Endothelial cell of umbilical vein (primary cell): Measurements from ENCODE around the gene ACADS. TPM values are rescaled to one million over a fixed set of nuclear protein-coding genes. Genes with fewer than 3 reads are reported as not detected.

Source experiments
- BruUV-seq: library from RNA; stranded (reverse); fragments of 400-500 nt; replicated peaks from 2 replicates; lab custom pipeline; 2021; lab: Mats Ljungman, UMichigan
- CTCF ChIA-PET: fragments of 300-600, 350-600 bp; sonication (Branson Sonifier 250); formaldehyde crosslinking; loops from one replicate; lab custom pipeline; 2021; ENCODE audit warnings: antibody characterized with exemption, inconsistent platforms; lab: Charles Lee
- POLR2A ChIA-PET: fragments of 300-600, 350-600 bp; sonication (Branson Sonifier 250); formaldehyde crosslinking; loops from one replicate; lab custom pipeline; 2021; ENCODE audit warnings: antibody characterized with exemption, inconsistent platforms; lab: Charles Lee
- DNase-seq: peaks from one replicate; pipeline ENCODE4 v3.0.0-alpha.2; 2011; ENCODE audit warnings: low read depth, low spot score
- FAIRE-seq: peaks from 2 replicates; lab custom pipeline; 2011; peaks lifted over from hg19 to GRCh38; lab: Jason Lieb, UNC
- H2AFZ ChIP-seq: 2 replicates; pipeline ENCODE4 v1.6.0; 2012; ENCODE audit warnings: low read depth, low read length, control low read depth, inconsistent platforms
- H3K27ac ChIP-seq: 2 replicates; pipeline ENCODE4 v1.5.1; 2011; ENCODE audit warnings: low read depth, mild to moderate bottlenecking, control low read depth, low read length, moderate library complexity; ENCODE audit not compliant: insufficient read depth
- H3K27me3 ChIP-seq, 2 experiments: 2 replicates each; pipeline versions ENCODE4 v1.6.0 to v1.6.1; 2011; ENCODE audit warnings: low read length in 2 of 2, mixed read lengths in 1 of 2; ENCODE audit not compliant: control insufficient read depth in 2 of 2, insufficient read depth in 2 of 2
- H3K36me3 ChIP-seq, 2 experiments: 2 replicates in 1 of 2; 3 replicates in 1 of 2; pipeline ENCODE4 v1.5.1; 2011; ENCODE audit warnings: low read length in 2 of 2, mild to moderate bottlenecking in 1 of 2, moderate library complexity in 1 of 2; ENCODE audit not compliant: control insufficient read depth in 2 of 2, insufficient read depth in 2 of 2; ENCODE audit errors: extremely low read depth in 1 of 2
- H3K4me1 ChIP-seq: 3 replicates; pipeline ENCODE4 v1.5.1; 2011; ENCODE audit warnings: mild to moderate bottlenecking, low read length; ENCODE audit not compliant: control insufficient read depth, insufficient read depth; ENCODE audit errors: extremely low read depth
- H3K4me2 ChIP-seq: 2 replicates; pipeline ENCODE4 v1.6.1; 2011; ENCODE audit warnings: low read length, control low read depth, mixed read lengths; ENCODE audit not compliant: insufficient read depth
- H3K4me3 ChIP-seq, 3 experiments: fragments of 200-600 bp in 1 of 3; sonication (generic), shearing (Covaris generic) in 1 of 3; replicated peaks in 1 of 3; 2 replicates each; pipeline ENCODE4 v1.5.1; 2011 to 2016; ENCODE audit warnings: control low read depth in 3 of 3, low read length in 3 of 3, mild to moderate bottlenecking in 2 of 3, inconsistent platforms in 1 of 3, low read depth in 1 of 3, moderate library complexity in 1 of 3; ENCODE audit not compliant: insufficient read depth in 1 of 3
- H3K79me2 ChIP-seq: 2 replicates; pipeline ENCODE4 v1.6.0; 2012; ENCODE audit warnings: low read length, inconsistent platforms; ENCODE audit not compliant: control insufficient read depth, insufficient read depth
- H3K9ac ChIP-seq: replicated peaks from 2 replicates; pipeline ENCODE3; 2011; ENCODE audit warnings: low read length, control low read depth; ENCODE audit not compliant: insufficient read depth; ENCODE audit errors: extremely low read depth
- H3K9me1 ChIP-seq: replicated peaks from 3 replicates; pipeline ENCODE4 v1.6.0; 2011; ENCODE audit warnings: mild to moderate bottlenecking, low read length; ENCODE audit not compliant: control insufficient read depth, insufficient read depth; ENCODE audit errors: extremely low read depth
- H3K9me3 ChIP-seq: replicated peaks from 2 replicates; pipeline ENCODE4 v1.5.1; 2012; ENCODE audit warnings: low read length, inconsistent platforms; ENCODE audit not compliant: control insufficient read depth, insufficient read depth
- H4K20me1 ChIP-seq: replicated peaks from 2 replicates; pipeline ENCODE3; 2011; ENCODE audit warnings: mild to moderate bottlenecking, low read length; ENCODE audit not compliant: control insufficient read depth, insufficient read depth; ENCODE audit errors: extremely low read depth
- EZH2 ChIP-seq: IDR thresholded peaks from 2 replicates; pipeline ENCODE4 v1.6.1; 2012; ENCODE audit warnings: borderline replicate concordance, low read depth, mild to moderate bottlenecking, moderate library complexity, low read length, inconsistent platforms; ENCODE audit not compliant: severe bottlenecking
- FOS ChIP-seq: IDR thresholded peaks from 2 replicates; pipeline ENCODE4 v1.6.1; 2011; ENCODE audit warnings: mild to moderate bottlenecking, low read length, moderate library complexity, borderline replicate concordance; ENCODE audit not compliant: insufficient read depth
- JUN ChIP-seq: IDR thresholded peaks from 2 replicates; pipeline ENCODE4 v1.6.1; 2011; ENCODE audit warnings: borderline replicate concordance, low read depth; ENCODE audit not compliant: insufficient read length, insufficient read depth
- POLR2A ChIP-seq: IDR thresholded peaks from 2 replicates; pipeline ENCODE4 v1.6.1; 2012; ENCODE audit warnings: low read depth, mild to moderate bottlenecking, control low read depth, low read length
- POLR2AphosphoS5 ChIP-seq: IDR thresholded peaks from 2 replicates; pipeline ENCODE4 v1.6.1; 2012; ENCODE audit warnings: low read depth, mild to moderate bottlenecking, control low read depth, low read length, moderate library complexity; ENCODE audit not compliant: insufficient read depth
- dilution Hi-C: fragments of 300-500 bp; cut with MboI; formaldehyde crosslinking; loops from one replicate; pipeline ENCODE4 v1.15.0; 2019; ENCODE audit warnings: low sequenced_read_pairs; ENCODE audit not compliant: extremely low pct_ligation_motif_present
- intact Hi-C: fragments of 100-400 bp; cut with micrococcal nuclease; formaldehyde crosslinking; loops from one replicate; pipeline ENCODE4 v1.10.0; 2022
- polyA plus RNA-seq, 4 experiments: library from polyadenylated mRNA; depleted of rRNA in 3 of 4; stranded (reverse) in 3 of 4; unstranded in 1 of 4; fragments of >200 nt; gene quantifications; 2 replicates each; pipeline versions ENCODE4 v1.2.1 to v1.2.3, GENCODE V29; 2011 to 2012; ENCODE audit warnings: missing spikeins in 1 of 4
- total RNA-seq: library from RNA; stranded (reverse); gene quantifications from 2 replicates; pipeline ENCODE4 v1.2.3, GENCODE V29; 2021
- TF ChIP-seq, protein P1 (sequence below): IDR thresholded peaks from 2 replicates; pipeline ENCODE4 v1.6.1; 2011; ENCODE audit not compliant: insufficient read depth, insufficient read length

Gene ACADS
- total and polyA plus RNA-seq, 2 donors (not counting 3 experiments of a cell fraction or from before 2014, with no cell fraction given), result 8.2 to 8.9 TPM

DNA sequence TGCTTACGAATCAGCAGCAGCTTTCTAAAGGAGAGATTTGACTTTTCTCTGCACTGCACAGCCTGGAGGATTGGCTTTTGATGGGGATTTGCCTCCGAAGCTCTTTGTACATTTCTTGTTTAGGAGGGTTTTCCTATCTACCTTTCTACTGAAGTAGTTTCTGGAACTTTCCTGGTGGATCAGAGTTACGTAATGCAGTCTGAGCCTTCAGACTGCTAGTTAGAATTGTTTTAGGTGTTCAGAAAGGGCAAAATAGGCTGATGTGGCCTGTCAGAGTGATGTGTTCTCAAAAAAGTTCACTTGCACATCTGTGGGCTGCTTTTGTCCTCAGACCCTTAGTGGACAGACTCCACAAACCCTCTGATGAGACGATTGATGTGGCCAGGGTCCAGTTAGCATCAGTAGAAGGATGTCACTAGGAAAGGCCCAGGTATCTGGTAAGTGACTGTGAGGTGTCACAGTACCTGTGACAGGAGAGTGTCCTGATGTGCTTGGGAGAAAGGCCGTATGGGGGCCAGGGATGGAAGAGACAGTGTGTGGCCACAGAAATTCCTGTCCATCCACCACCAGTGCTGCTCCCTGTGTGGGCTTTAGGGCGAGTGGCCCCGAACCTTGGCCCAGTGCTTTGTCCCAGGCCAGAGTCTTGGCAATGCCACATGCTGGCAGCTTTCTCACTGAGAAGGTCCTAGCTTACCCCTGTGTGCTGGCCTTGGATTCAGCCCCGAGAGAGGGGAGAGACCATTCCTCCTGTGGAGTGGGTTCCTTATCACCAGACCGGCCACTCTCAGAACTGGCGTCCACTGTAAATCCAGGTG lies 4.4 kb upstream of the ACADS start:
- ChIA-PET POLR2A (interaction anchor here (0.6 kb wide), 1 partner anchor 306 kb away, joined by 3 read pairs; no protein-coding TSS in a partner anchor), CTCF (interaction anchor here (0.8 to 1.6 kb wide), 3 partner anchors 10 to 74 kb away, joined by 3 to 5 read pairs (median 4); no protein-coding TSS in a partner anchor)
- Histone ChIP-seq H3K4me3 (no peak overlapping the region), H3K9me1 (no peaks in the 10 kb centered on the region), H3K9ac (no peak overlapping the region), H3K4me1 (peaks cover 8% of the 10 kb centered on the region), H3K27ac (no peak overlapping the region), H2AFZ (no peak overlapping the region), H3K27me3 (no peaks in the 10 kb centered on the region), H3K9me3 (no peaks in the 10 kb centered on the region), H4K20me1 (no peaks in the 10 kb centered on the region), H3K36me3 (peaks cover 22 to 44% of the 10 kb centered on the region in 2 experiments), H3K79me2 (no peaks in the 10 kb centered on the region), H3K4me2 (no peak overlapping the region)
- dilution Hi-C loops (no loop called here), intact Hi-C loops (no loop called here)
- TF ChIP-seq, protein P1, sequence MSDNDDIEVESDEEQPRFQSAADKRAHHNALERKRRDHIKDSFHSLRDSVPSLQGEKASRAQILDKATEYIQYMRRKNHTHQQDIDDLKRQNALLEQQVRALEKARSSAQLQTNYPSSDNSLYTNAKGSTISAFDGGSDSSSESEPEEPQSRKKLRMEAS, result no peak
- TF ChIP-seq FOS, result no peak
- FAIRE-seq (no peak), DNase-seq (no peak)
- BruUV-seq, result no TSS peak

GRCh38 chr12:120721866-120722265 lies 3.8 kb upstream of the ACADS start:
- POLR2A ChIA-PET, result interaction anchor here (0.6 kb wide), 1 partner anchor 305 kb away, joined by 3 read pairs; no protein-coding TSS in a partner anchor
- no peak overlapping the region for H3K27ac ChIP-seq
- no TSS peak for BruUV-seq
- CTCF ChIA-PET, result interaction anchor here (0.8 to 1.4 kb wide), 3 partner anchors 11 to 250 kb away, joined by 3 to 4 read pairs (median 3); no protein-coding TSS in a partner anchor
- no peak overlapping the region for H3K4me3 ChIP-seq
- no peak overlapping the region for H2AFZ ChIP-seq
- dilution Hi-C loops (no loop called here), intact Hi-C loops (no loop called here)
- H3K9me3 ChIP-seq, result no peaks in the 10 kb centered on the region
- no peaks in the 10 kb centered on the region for H4K20me1 ChIP-seq
- peaks cover 10% of the 10 kb centered on the region for H3K4me1 ChIP-seq
- FAIRE-seq (no peak), DNase-seq (peak; percentile 32)
- H3K4me2 ChIP-seq, result no peak overlapping the region
- no peak for TF ChIP-seq EZH2
- TF ChIP-seq POLR2A, result no peak
- TF ChIP-seq JUN, result no peak
- TF ChIP-seq POLR2AphosphoS5, result no peak
- H3K9ac ChIP-seq, result no peak overlapping the region
- H3K9me1 ChIP-seq, result no peaks in the 10 kb centered on the region
- peaks cover 17 to 38% of the 10 kb centered on the region in 2 experiments for H3K36me3 ChIP-seq
- no peaks in the 10 kb centered on the region for H3K79me2 ChIP-seq
- no peaks in the 10 kb centered on the region for H3K27me3 ChIP-seq
